CD4-positive, alpha-beta T cell treated with Interleukin-10 for 1 hour (primary cell): ENCODE results near the gene GLB1L.

ENCODE experiments used
- DNase-seq: peaks from one replicate; pipeline ENCODE4 v3.0.0-alpha.2; 2020

GLB1L gene

DNA sequence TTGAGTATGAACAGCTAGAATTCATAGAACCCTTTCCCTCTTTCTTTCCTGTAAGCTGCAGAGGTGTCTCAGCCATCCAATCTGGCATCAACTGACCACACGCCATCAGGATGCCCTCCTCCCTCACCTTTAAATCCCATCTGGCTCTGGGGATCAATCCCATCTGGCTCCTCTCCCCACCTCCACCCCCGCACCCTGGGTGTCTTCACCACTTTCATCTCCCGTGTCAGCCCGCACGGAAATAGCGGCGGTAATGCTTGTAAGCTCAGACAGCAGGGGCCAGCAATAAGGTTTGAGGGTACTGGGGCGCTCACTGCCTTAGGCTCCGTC lies 7.3 kb upstream of the GLB1L start:
- DNase-seq = no peak

DNA sequence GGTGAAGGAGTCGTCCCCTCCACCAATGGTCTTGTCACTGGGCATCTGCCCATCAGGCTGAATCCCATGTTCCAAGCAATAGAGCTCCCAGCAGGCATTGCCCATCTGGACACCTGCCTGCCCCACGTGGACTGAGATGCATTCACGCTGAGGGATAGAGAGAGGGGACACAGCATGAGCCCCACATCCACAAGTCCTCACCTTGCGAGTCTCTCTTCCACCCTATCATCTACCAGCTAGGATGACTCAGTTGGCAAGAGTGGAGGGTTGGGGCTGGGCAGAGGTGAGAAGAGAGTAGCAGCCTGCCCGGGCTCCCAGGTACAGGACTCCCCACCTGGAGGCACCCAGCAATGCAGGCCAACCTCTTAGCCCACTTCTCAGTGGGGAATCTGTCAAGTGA lies 6.8 kb upstream of the GLB1L start:
- peak; percentile 25 for DNase-seq

DNA sequence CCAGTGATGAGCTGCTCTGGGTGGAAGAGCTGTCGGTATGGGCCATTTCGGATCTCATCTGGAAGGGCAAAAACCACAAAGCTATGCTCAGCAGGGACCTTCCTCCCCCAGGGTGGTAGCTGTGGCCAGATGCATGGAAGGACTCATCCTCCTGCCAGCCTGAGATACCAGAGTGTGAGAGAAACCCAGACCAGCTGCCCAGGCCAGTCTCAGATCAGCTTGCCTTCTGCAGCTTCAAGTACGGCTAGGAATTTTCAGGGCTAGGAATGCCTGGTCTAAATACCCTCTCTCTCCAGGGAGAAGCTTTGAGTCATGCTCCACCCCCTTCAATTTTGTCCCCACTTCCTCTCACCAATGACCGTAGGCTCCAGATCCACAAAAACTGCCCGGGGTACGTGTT lies 6.4 kb upstream of the GLB1L start:
- no peak for DNase-seq

DNA sequence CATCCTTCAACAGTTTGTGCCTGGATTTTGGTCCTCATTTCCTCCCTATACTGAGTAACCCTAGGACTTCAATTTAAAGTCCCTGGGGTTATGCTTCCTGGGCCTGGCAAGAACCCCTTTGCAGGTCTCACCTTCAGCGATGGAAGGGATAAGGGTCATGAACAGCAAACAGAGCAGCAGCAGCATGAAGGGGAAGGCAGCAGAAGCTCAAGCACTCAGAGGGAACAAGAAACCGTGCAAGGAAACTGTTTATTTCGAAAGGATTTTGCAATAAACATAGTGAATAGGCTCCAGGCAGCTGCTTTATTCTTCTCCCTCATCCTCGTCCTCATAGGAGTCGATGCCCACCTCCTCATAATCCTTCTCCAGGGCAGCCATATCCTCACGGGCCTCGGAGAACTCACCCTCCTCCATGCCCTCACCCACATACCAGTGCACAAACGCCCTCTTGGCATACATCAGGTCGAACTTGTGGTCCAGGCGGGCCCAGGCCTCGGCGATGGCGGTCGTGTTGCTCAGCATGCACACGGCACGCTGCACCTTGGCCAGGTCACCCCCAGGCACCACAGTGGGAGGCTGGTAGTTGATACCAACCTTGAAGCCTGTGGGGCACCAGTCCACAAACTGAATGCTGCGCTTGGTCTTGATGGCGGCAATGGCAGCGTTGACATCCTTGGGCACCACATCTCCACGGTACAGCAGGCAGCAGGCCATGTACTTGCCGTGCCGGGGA lies 5.0 kb upstream of the GLB1L start:
- no peak for DNase-seq

DNA sequence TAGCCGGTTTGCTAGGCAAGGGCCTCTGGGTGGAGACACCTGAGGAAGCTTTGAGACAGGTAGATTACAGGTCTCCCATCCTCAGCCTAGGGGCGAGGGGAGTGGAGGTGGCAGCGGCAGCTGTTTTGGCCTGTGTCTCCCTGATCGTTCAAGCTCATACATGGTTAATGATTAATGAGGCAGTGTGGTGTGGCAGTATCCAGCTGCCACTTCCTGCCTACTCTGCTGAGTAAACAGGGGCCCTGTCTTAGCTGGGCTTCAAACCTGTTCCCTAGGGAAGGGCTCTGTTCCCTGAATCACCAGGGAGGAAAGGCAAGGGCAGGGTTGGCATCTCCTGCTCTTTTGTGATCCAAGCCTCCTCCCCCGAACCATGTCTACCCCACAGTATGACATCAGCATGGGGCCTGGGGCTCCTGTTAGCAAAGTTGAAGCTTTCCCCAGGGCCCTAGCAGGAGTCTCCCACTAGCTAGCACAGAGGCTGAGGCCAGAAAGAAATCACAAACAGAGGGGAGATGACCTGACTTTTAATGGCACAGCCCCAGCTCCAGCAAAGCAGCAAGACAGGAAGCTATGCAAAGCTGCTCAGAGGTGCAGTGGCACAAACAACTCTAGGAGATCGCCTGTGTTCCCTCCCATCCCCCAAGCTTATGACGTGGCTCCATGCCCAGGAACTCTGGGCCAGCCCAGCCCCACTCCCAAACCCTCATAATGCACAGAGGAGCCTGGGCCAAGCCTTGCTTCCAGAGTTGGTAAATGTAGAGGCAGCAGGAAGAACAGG lies 4.1 kb upstream of the GLB1L start:
- DNase-seq = peak; percentile 65

DNA sequence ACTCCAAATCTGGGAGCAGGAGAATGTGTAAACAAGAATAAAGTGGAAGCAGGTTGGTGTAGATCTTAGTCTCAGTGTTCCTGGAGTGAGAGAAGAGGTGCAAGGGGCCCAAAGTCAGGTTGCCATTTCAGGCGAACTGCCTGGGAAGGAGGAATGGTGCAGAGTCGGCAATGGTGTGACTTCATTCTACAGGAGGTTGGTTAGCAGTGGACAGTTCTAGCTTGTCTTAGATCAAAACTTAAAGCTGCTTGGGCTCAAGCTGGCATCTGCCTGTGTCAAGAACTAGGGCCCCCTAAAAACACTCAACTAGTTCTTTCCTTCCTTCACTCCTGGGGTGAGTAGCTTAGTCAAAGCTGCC lies 3.6 kb upstream of the GLB1L start:
- DNase-seq = no peak

DNA sequence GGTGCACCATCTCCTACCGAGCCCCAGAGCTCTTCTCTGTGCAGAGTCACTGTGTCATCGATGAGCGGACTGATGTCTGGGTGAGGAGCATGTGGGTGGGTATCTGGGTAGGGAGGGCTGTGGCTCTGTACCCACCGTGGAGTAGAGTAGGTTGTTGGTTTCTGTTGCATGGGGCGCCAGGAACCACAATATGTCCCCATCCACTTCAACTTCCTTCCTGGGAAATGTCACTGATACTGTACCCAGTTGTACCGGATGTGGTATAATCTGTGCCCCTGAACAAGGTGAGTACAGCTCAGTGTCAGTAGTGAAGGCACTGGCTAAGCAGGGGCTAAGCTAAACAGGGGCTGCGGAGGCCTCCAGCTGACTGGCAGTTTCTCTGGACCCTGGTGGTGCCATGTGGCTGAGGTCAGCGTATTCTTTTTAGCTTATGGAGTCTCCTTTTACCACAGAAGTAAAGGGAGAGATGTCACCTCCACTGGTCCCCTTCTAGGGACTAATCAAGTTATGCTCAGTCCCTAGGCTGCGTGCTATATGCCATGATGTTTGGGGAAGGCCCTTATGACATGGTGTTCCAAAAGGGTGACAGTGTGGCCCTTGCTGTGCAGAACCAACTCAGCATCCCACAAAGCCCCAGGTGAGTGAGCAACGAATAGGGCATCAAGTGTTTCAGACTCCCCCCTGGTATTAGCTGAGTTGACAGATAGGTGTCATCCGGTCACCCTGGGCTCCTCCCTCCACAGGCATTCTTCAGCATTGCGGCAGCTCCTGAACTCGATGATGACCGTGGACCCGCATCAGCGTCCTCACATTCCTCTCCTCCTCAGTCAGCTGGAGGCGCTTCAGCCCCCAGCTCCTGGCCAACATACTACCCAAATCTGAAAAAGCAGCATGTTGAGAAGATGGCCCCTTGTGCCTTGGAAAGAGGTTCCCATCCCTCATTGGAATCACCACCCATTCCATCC lies 2.7 kb upstream of the GLB1L start:
- DNase-seq = peak; percentile 80

DNA sequence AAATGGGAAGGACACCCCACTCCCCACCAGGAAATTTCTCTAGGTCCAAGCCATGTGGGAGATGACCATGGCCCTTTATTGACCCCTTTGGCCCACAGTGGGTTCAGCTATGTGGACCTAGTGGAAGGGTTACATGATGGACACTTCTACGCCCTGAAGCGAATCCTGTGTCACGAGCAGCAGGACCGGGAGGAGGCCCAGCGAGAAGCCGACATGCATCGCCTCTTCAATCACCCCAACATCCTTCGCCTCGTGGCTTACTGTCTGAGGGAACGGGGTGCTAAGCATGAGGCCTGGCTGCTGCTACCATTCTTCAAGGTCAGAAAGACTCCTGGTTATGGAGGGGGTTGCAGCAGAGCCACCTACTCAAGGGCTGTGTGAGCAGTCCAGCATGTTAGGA lies 1.3 kb upstream of the GLB1L start:
- no peak for DNase-seq

DNA sequence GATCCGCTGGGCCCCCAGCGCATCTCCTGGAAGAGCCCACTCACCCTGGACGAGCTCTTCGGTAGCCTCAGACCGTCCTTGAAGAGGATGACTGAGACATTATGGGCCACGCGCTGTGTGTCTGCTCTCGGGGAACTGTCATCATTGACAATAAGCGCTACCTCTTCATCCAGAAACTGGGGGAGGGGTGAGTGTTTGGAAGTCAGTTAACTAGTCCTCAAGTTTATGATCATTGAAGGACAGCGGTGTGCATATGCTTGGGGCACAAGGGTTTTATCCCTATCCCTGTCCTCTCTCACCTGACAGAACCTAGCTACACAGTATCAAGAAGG lies 621 bp upstream of the GLB1L start:
- DNase-seq = no peak

DNA sequence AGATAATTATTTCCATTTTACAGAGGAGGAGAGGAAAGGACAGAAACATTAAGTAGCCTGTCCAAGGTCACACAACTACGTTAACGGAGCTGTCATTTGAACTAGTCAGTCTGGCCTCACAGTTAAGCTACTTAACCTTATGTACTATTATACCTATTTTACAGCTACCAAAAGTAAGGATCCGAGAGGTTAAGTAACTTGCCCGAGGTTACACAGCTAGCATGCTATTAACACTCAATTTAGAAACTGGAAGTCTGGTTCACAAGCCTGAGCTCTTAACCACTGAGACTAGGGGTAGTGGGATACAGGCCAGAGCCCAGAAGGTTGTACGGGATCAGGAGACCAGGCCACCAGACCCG lies 476 bp downstream of the GLB1L start:
- DNase-seq = no peak

DNA sequence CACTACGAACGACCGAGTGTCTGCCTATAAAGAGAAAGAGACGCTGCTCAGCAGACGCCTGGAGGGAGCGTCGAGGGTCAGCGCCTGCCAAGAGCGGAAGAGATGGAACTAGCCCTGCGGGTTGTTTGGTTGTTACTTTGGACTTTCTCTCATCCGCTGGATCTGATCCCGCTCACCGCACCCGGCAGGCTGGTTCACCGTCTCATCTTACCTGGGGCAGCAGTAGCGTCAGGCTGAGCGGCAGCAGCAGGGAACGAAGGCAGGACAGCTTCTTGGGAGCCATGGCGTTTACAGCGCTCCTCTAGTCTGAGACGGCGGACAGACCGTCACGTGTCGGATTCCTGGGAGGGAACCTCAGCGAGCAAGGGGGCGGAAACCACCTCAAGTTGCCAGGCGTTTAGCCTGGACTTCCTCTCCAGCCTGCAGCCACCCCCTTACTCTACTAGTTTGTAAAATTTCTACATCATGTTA lies 1.9 kb downstream of the GLB1L start:
- no peak for DNase-seq

DNA sequence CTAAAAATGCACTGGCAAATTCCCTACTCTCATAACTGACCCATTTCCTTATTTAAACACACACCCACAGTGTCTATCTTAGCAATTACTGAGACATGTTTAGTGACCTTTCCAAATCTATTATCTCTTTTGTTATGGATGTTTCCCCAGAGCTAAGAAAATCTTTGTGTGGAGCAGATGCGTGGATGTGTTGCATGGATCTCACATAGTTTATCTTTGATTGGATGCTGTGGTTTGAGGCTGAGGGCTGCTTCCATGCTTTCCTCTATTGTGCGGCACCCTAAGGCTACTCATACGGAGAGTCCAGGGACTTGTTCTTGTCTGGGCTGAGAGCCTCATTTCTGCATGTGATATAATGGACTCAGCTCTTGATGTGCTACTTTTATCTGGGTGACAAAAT lies 10.9 kb downstream of the GLB1L start:
- DNase-seq = no peak

DNA sequence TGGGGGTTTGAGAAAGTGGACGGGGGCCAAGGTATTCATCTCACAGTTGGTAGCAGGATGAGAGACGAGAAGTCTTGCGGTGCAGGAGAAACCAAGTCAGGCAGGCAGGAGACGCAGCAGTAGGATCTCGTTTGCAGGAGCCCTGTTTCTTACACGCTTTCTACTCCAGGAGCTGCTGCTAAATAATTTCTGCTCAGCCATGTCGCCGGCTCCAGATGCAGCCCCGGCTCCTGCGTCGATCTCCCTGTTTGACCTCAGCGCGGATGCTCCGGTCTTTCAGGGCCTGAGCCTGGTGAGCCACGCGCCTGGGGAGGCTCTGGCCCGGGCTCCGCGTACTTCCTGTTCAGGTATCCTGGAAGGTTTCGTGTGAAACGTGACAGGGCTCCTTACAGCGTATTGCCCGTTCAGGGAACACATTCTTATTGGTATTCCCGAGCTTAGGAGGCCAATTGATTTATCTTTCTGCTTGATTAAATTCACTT lies 15.1 kb downstream of the GLB1L start:
- DNase-seq = peak; percentile 35

DNA sequence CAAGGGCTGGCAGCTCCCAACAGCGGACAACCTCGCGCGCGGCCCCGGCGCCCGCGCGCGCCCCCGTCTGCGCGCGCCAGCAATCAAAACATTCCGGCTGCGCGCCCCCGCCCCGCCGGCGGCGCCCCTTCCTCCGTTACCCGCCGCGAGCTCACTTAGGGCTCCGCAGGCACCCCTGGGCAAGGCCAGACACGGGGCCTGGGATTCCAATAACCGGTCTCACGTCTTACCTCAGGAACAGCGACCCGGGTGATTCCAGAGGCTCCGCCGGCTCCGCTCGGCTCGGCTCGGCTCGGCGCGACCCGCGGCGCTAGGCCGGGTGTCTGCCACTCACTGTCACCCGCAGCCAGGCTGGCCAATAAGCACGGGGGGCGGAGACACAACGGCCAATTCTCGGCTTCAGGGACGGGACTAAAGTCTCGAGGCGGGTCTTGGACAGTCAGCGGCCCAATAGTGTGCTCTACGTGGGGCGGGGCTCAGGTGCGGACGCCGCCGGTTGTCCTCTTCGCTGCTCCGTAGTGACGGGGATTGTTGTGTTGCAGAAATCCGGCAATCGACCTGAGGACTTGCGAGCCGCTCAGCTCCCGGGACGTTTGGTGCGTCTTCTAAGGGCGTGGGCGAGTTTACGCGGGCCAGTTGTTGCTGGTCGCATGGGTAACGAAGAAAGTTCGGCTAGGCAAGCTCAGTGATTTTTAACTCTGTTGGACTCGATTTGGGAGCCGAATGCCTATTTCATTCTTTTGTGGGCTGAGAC lies 15.8 kb downstream of the GLB1L start, which contains the start of the genes ANKZF1 and ATG9A:
Gene ANKZF1 (plus strand): TSS at position 502 of the 754 bp plus-strand sequence. CDS start 452 bp downstream, outside the sequence.
Gene ATG9A (minus strand): TSS at position 332 of the 754 bp plus-strand sequence. CDS start 1,612 bp downstream, outside the sequence.
- DNase-seq = peak; percentile 99

DNA sequence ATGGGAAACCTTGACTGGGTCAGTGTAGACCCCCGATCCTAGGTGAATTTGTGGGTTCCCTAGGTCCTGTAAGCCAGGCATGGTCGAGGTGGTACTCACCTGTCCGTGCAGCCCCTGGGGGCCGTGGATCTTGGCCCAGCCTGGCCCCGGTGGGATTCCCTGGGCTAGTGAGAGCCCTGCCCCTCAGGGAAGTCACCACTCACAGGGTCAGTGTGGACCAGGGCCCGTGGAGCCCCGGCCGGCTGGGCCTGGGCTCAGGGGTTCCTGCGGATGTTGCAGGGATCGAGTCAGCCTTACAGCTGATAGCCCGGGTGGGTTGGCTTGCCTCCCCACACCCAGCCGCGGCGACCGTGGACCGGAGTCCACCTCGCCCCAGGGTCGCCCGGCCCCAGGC lies 16.3 kb downstream of the GLB1L start:
- no peak for DNase-seq

DNA sequence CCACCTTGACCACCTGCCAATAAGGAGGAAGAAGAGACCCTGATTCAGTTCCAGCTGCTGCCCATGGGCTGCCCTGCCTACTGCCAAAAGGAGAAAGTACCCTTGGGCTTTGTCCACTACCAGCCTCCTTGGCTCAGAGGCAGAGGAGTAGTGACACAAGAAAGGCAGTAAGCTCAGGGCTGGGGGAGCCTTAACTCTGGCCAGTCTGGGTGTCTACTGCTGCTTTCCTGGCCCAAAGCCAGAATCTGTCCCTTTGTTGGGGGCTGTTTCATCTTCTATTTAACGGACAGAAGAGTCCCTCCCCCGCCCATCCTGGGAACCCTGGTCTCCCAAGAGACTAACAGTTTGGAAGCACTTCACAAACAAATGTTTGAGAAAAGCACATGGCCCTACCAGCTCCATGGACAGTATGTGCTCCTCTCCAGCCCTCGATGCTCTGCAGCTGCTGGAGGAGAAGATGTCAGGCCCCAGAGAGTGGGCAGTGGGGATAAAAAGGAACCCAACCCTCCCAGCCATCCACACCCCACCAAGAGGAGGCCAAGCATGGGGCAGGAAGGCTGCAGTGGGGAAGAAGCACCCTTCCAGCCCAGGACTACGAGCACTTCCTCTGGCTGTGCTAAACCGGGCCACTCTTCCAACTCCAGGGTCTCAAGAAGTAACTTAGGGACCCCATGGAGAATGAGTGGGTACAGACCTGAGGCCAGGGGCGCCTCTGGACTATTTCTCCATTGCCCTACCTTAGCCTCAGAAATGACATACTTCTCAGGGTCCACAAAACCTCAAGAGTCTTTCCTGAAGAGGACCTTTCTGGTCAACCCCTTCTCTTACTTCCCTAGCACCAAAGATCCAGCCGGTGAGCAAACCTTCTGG lies 17.0 kb downstream of the GLB1L start:
- no peak for DNase-seq

DNA sequence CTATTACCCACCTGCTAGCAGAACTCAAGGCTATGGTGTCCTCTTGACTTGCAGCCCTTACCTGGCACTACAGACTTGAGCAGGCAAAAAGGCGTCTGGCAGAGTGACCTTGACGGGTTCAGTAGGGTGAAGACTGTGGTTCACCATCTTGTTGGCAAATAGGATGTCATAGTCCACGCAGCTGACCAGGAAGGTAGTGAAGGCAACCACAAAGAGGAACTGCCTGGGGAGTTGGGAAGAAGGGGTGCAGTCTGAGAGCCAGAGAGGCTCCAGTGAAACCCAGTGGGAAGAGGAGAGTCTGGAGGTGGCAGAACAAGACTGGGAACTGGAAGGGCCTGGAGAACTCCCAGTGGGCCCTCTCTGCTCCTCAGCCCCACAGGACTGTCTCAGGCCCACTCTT lies 19.9 kb downstream of the GLB1L start:
- no peak for DNase-seq

DNA sequence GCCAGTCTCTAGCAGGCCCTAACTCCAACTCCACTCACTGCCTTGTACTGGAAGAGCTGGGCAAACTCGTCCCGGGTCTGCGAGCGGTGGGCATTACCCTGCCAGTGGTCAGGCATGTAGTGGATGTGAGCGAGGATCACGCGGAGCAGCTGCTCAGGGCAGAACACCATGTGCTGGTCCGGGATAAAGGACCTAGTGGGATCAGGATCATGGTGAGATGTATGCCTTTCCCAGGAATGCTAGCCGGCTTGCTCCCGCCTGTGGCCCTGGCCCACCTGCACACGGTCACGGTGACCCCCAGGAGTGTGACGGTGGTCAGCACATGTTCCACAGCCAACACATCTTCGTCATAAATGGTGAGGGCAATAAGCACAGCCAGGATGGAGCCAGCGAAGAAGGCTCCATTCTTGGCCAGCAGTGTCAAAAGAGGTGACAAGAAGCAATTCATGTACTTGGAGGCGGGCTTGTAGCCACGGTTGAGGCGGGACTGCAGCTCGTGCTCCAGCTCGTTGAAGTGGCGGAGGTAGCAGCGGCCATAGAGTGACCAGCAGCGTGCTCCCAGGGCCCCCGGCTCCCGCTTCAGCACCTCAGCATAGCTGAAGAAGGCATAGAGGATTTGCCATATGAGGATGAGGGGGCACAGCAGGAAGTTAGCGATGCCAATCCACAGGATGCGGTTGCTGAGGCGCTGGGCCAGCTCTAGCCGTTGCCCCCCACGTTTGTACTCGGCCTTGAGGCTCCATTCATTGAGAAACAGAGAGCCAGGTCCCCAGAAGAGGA lies 21.2 kb downstream of the GLB1L start:
- DNase-seq = no peak

DNA sequence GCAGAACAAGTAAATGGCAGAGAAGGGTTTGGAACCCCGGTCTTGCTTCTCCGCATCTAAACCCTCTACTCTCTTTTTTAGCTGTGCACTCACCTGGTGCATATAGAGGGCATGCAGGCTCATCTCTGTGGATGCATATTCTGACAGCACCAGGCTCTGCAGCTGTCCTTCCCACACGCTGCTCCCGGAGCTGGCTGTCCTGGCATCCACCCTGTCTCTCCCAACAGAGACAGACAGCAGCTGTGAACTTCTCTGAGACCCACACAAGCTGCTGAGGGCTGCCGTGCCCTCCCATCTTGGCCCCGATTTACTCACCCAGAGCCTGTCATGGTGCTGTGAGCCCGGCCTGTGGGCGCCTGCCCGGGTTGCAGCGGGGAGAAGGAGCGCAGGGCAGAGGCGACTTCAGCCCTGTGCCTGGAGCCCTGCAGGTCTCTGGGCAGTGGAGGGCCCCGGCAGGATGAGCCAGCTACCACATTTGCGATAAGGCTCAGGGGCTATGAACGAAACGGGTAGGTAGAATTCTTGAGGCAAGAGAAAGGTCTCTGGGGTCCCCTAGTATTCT lies 23.2 kb downstream of the GLB1L start:
- DNase-seq = no peak

DNA sequence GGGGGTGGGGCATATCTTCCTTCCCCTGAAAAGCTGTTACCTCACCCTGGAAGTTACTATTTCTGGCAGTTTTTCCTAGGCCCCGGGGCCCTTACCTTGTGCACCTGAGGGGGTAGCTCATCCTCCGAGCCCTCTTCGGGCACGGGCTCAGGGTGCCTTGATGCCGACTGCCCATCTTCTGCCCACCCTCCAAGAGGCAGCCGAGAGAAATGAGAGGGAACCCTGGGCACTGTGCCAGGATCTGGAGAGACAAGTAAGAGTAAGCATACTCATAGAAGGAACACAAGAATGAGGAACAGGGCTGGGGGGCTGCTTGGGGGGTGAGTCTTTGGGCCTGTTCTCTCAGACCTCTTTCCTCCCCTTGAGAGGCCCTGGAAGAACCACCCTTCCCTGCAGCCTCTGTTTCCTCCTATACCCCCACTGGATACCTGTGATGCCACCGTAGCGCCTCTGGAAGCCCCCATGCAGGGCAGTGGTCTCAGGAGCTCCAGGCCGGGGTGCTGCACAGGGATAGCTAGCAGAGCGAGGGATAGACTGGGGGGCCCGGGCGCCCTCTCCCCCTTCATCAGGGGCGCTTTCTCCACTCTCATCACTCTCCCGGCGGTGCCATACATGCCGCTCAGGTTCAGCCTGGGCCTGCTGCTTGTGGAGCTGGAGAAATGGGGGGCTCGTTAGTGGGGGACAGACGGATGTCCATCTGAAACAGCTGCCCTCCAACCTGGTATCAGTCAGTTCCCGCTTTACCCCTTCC lies 24.4 kb downstream of the GLB1L start:
- DNase-seq = no peak
